Activated CD4-positive, alpha-beta T cell treated with anti-CD3 and anti-CD28 coated beads for 1 hour (primary cell): ENCODE results near the gene SLC28A1.

Source experiments
- DNase-seq: peaks from one replicate; pipeline ENCODE4 v3.0.0-alpha.2; 2020

The SLC28A1 gene

DNA sequence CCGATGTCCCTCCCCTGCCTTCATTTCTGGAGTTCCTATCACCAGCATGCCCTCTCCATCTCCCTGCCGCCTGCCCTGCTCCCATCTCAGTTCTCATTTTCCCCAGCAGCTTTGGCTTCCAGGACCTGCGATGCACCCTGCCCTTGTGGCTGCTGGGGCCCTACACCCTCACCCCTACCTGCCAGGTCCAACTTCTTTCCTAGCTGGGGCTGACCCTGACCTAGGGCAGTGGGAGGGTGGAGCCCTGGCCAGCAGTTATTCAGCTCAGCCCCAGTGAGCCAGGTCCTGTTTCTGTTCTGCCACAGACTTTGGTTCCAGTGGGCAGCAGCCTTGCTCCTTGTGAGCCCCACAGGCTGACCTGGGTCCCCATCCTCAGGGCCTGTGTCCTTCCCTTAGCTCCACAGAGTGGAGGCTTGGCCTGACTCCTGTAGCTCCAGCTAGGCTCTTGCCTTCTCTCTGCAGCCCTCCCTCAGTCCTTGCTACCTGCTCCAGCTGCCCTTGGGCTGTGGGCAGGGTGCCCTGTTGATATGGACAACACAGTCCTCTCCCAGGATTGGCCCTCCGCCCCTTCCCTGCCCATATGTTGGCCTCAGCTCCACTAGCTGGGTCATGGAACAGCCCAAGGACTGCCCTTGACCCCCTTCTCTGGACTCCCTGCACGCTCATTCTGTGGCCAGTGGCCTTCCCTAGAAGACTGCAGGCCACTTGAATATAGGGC is 62.5 kb downstream of the SLC28A1 start:
- no peak for DNase-seq

DNA sequence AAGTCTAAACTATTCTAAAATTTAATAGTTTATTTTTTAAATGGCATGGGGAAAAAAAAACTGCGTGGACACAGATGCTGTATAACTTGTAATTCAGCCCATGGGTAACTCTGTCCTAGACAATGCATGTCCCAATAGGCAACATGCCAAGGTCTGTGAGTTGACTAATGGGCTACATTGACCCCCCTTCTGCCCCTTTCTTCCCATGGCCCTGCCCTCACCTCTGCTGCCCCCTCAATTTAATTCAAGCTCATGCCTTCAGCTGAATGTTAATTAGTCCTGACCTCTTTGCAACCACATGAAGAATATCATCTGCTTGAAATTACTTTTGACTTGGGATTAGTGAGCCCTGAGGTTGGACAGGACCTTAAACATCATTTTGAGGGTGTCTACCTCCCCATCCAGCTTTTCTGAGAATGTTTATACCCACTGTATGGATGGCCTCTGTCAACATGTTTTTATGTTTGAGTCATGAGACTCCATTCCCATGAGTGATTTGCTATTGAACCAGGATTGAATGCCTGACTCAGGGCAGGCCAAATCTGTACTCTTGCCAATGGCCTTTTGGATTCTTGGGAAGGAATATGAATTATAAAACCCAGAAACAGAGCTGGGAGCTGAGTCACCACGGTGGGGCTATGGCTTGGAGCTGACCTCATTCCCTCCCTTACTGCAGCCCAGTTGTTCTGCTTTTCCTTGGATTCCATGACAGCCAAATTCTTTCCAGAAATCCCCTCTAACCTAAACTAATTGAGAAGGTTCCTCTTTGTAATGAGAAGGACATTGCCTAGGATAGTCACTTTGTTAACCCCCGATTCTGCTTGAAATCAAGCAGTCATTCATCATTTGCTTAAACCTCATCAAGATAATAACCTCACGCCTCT is 63.7 kb downstream of the SLC28A1 start:
- no peak for DNase-seq

DNA sequence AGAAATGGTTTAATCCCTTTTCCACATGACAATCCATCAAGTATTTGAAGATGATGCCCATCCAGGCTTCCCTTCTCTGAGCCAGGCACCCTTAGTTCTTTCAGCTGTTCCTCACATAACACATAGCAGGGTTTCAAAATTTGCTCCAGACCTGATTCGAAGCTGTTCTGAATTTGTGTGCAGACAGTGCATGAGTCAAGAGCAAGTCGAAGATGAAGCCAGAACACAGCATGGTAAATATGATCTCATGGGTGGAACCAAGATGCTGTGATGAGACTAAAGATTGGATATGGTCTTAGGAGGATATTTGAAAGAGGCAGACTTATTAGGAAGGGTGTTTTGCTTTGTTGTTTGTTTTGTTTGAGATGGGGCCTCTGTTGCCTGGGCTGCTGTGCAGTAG is 64.6 kb downstream of the SLC28A1 start:
- no peak for DNase-seq

DNA sequence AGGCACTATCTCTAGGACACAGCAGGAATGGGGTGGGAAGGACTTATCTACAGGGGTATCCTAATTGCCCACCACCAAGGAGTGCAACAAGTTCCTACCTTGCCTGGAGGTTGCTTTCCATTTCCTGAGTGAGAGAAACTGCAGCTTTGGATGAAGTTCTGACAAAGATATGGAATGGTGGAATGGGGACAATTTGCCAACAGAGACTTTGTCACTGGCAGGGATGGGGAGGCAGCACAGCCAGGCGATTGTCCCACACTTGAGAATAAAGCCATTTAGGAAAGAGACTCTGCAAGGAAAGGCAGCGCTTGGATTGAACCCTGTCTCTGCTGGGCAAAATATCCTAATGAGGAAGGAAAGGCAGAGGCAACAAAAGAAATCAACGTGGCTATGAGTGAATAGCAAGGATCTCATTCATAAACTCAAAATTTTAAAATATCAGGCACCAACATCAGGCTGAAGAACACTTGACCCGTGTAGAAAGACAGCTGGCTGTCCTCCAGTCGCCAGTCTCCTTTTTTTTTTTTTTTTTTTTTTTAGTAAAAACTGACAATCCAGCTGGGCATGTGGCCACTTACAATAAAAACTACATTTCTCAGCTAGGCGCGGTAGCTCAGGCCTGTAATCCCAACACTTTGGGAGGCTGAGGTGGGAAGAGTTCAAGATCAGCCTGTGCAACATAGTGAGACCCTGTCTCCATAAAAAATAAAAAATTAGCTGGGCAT is 65.5 kb downstream of the SLC28A1 start:
- DNase-seq = no peak

DNA sequence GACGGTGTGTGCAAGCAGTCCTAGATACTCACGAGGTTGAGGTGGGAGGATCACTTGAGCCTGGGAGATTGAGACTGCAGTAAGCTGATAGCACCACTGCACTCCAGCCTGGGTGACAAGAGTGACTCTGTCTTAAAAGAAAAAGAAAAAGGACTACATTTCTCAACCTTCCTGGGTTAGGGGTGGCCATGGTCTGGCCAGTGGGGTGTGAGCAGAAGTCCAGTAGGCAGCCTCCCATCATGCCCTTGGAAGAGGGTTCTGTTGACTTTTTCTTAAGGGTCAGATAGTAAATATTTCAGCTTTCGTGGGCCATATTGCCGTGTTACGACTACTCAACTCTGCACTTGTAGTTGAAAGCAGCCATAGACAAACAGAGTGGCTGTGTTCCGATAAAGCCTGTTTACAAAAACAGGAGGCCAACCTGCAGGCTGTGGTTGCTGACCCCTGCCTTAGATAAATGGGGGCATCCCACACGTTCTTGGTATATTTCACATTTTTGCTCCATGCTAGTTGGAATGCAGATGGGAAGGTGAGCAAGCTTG is 66.2 kb downstream of the SLC28A1 start:
- no peak for DNase-seq

DNA sequence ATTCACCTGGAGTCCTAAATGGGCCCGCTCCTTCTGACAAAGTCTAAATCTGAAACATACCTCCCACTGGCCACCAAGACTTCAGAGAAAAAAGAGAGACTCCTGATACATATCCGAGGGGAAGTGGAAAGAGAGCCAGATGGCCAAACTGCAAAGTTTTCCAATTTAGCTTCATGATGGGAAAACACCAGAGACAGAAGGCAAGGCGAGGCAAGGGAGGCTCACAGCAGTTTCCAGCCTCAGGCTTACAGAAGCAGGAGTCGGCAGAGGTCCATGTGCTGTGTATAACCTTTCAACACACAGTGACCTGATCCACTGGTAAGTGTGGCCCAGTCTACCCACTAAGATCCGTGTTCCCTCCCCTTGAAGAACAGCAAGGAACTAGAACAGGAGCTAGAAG is 67.3 kb downstream of the SLC28A1 start:
- DNase-seq = no peak

DNA sequence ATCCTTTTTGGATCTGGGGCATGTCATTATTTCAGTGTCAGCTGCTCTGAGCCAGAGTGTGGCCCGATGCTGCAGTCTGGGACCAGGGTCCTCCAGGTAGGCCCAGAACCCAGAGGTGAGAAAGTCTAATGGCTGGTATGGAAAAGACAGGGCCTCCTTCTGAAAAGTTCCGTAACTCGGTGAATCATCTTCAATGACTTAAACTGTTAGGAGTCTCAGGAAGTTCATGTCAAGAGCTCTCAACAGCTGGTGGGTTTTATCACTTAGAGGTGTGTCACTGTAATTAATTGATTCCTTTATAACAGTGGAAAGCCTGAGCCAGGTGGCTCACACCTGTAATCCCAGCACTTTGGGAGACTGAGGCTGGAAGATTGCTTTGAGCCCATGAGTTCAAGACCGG is 68.7 kb downstream of the SLC28A1 start:
- no peak for DNase-seq

DNA sequence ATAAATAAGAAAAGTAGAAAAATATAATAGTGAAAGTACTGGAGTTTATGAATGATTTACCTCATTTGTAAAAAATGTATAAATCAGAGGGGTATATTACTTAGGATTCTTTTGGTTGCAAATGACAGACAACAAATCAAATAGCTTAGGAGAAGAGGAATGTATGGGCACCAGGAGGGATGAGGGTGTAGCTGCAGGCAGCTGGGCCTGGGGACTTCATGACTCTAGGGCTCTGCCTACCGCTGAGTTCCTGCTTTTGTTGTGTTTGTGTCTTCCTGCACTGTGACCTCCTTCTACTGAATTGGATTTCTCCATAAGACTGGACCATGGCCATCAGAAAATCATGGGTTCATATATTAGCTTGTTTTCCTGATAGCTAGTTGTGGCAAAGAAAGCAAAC is 69.3 kb downstream of the SLC28A1 start:
- DNase-seq = no peak

DNA sequence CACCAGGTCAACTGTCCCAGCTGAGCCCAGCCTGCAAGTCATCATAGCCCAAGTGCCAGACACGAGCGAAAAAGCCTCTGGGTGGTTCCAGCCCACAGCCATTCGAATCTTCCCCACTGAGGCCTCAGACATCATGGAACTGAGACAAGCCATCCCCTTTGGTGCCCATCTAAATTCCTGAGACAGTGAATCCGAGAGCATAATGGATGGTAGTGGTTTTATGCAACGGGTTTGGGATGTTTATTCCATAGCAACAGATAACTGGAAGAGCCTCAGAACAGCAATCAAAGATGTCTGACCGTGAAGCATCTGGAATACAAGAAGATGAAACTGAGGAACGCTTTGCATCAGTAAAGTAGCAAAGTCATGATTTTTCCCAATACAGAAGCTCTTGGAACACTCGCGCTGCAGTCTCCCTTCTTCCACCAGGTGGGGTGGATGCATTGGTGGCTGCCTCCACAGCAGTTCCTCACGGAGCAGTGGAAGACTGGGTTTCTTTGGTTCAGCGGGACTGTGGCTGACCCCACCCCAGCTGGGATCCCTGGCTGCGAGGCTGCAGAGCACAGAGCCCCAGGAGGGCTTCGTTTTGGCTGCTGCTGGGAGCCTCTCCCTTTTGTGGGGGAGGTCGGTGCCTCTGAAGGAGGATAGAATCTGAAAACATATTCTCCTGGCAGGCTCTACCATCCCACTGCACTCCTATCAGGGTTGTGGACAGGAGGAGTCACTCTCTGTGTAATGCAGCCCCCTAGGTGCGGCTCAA is 70.8 kb downstream of the SLC28A1 start:
- DNase-seq = peak; percentile 26

DNA sequence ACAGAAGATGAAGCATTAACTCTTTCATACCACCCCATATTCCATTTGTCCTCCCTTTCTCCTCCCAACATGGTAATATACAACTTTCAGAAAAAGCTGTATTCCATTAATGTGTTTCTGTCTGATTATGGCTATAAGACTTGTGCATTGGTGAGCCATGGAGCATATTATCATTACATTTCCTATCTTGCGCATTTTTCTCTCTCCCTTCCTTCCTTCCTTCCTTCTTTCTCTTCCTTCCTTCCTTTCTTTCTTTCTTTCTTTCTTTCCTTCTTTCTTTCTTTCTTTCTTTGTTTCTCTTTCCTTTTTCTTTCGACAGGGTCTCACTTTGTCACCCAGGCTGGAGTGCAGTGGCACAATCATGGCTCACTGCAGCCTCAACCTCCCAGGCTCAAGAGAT is 71.7 kb downstream of the SLC28A1 start:
- DNase-seq = no peak

DNA sequence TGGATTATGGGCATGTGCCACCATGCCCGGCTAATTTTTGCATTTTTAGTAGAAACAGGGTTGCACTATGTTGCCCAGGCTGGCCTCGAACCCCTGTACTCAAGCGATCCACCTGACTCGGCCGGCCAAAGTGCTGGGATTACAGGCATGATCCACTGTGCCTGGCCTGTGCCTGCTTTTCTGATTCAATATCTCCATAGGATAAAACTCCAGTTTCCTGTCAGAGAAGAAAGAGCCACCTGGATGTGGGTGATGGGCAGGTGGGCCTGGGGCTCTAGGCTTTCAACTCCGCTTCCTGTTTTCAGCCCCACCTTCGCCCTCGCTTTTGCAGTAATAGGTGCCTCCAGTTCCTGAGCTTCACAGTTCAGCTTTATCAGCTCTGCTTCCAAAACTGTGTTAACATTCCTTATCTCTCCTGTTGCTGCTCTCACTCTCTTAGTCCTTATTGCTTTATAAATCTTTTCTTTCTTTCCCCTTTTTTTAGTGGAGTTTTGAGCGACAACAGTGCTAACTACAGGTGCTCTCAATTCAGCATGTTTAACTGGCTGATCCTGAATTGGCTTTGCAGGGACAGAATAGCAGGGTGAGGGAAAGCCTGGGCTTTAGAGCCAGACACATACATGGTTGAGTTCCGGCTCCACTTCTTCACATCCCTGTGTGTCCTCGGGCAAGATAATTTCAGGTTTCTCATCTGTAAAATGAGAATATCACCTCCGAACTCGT is 76.1 kb downstream of the SLC28A1 start:
- no peak for DNase-seq

DNA sequence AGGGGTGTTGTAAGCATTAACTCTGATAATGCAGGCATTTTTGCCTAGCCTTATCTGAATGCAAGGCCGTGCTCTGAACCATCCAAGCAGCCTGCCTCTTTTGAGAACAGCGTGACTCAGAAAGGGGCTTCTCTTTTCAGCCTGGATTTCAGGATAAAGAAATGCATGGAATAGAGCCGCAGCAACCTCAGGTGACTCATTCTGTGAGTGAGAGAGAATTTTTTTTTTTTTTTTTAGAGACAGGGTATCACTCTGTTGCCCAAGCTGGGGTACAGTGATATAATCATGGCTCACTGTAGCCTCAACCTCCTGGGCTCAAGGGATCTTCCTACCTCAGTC is 76.6 kb downstream of the SLC28A1 start:
- DNase-seq = no peak

DNA sequence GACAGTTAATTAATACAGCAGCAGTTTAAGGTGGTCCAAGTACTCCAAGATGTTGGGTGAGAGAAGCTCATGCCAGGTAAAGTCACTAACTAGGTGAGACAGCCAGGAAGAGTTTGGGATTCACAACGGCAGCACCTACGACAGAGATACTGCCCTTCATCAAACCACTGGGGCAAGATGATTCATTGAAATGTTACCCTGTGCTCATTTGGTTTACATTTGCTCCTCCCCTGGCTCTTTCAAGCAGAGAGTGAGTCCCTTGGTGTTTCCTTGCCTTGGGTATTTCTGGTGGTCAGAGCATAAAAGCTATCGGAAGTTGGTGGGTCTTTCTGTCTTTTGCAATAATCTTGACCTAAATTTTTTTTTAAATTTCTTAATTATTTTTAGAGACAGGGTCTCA is 77.2 kb downstream of the SLC28A1 start:
- no peak for DNase-seq

DNA sequence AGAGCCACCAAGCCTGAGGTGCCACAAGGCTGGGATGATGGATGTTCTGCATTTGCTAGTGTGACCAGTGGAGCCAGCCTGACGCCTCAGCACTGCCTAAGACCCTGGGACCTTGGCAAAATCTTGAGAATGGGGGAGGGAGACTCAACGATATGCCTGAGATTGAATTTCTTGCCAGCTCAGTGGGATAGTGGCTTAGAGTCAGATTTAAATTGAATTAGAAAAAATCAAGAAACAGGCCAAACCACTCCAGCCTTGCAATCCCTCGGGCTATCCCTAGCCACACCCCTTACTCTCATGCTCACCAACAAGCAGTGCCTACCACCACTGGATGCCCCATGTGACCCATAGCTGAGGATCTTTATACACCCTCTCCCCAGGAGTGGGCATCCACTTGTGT is 78.5 kb downstream of the SLC28A1 start:
- DNase-seq = no peak

DNA sequence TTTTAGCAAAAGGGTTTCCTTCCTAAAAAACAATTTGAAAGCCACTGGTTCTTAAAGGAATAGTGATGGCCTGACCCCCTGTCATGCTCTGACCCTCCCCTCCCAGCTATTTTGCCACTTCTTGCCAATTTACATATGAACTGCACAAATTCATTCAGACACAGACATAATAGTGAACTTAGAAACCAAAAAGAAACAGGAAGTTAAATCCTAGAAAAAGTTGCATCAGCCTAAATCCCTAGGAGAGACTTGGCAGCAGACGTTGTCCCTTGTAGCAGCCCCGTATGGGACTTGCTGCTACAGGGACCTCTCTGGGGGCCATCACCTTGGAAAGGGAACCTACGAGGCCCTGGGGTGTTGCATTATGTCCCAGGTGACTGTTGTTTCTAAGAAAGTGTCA is 82.9 kb downstream of the SLC28A1 start:
- no peak for DNase-seq

DNA sequence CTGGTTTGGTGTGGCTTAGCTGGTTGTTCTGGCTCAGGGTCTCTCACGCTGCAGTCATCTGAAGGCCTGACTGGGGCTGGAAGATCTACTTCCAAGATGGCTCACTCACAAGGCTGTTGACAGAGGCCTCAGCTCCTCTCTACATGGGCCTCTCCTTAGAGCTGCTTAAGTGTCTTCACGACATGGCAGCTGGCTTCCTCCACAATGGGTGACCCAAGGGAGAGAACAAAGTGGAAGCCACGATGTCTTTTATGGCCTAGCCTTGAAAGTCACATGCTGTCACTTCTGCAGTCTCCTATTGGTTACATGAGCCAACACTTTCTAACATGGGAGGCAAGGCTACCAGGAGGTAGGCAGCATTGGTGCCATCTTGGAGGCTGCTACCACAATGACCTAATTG is 83.8 kb downstream of the SLC28A1 start:
- DNase-seq = no peak

DNA sequence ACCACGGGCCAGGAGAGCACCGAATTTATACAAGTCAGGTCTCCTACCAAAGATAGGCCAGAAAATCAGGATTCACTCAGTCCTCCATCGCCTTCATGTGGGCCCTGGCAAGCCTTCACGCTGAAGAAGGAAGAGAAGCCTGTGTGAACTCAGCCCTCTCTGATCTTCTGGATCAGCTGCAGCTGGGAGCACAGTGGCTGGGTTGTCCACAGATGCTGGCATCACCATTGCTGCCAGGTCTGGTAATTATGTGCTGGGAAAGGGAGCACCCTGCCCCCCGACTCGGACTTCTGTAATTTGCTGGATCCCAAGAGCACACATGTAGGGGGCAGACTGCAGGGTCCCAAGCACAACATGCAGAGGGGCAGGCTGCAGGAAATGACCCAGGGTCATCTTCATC is 84.8 kb downstream of the SLC28A1 start:
- no peak for DNase-seq

DNA sequence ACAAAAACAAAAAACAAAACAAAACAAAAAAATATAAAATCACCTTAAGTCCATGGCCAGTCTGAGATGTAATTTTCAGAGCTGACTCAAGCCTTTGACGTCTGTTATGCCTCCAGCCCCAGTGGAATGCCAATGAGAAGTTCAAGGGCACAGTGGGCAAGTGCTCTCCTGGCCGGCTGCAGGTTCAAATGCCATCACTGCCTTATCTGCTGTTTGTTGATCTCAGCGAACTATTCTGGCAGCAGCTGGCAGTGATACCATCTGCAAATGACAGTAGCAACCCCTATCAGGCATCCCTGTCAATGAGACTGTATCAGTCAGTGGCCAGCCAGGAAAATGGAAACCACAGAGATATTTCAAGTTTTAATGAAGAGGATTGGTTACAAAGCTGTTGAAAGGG is 86.4 kb downstream of the SLC28A1 start:
- no peak for DNase-seq

DNA sequence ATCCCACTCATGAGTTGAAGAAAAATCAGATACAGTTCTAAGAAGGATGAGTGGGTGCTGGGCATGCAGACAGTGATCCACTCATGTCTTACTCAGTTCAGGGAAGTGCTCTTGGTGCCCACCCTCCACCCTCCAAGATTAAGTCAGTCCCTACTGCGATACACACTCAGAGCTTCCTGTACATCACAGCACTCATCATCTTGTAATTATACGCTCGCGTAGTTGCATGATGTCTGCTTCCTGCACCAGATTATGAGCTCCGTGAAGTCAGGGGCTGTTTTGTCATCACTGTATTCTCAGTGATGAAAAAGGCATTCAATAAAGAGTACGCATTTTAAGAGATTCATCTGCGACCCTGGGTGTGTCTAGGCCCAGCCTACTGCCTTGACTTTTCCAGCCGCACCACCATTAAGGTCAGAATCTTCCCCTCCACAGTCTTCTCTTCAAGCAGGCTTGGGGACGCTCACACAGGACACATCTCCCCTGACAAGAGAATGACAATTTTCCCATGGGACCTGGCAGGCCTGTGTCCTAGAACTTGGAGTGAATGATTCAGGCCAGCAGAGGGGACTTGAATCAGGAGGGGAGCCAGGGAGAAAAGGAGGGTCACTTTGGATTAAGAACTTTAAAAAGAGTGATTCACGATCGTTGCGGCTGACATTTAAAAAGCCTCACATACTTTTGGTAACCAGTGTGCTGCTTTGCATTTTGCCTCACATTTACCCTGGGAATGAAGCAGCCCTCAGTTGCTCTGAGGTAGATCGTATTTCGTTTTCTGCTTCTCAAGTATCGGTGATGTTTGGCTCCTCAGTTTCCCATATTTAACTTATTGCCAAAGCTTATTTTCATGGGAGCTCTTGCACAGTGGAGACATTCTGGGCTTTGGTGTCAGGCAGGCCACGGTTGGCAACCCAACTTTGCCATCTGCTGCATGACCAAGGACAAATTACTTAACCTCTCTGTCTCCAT is 89.3 kb downstream of the SLC28A1 start:
- DNase-seq = no peak

DNA sequence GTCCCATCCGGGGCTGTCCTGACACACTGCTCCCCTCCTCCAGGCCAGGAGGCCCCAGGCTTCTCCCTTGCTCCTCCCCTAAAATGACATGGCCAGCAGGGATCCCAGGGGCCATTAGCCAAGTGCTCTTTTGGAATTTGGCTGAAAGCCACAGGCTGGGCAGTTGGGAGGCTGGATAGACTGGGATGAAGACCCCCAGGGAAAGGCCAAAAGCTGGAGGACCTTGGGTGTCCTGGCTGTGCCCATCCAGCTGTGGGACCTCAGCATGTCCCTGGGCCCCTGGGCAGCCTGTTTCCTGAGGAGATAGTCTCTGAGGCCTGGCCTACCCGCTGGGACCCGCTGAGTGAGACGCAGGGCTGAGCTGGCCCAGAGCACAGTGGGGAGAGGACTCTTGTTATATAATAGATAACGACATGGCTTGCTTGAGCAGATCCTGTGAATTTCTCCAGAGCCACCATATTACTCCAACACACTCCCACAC is 91.4 kb downstream of the SLC28A1 start:
- DNase-seq = no peak
